ENCODE data around the gene PUM2. TPM values are rescaled to one million over a fixed set of nuclear protein-coding genes. Genes with fewer than 3 reads are reported as not detected.
"Not testable (repeated sequence)": the region's sequence is repeated elsewhere in the genome, so short reads cannot be mapped to it uniquely, and the experiment has no call there.

PUM2 gene
- total and polyA plus RNA-seq, 4 donors, result 27.4 to 145 (median 51.0) TPM

GRCh38 chr2:20235655-20236305, 114.9 kb downstream of the PUM2 start:
- Histone ChIP-seq H3K27ac (ENCODE audit: low read depth in 1 of 2, low read length in 1 of 2) (no peak overlapping the region), H3K9ac (ENCODE audit: insufficient read depth in 1 of 2, low read length in 2 of 2) (no peak overlapping the region), H3K36me3 (ENCODE audit: control insufficient read depth in 4 of 4, insufficient read depth in 4 of 4, low read length in 4 of 4) (no peaks in the 10 kb centered on the region), H3K27me3 (ENCODE audit: control insufficient read depth in 3 of 3, insufficient read depth in 3 of 3, low read length in 2 of 3) (no peaks in the 10 kb centered on the region), H3K4me3 (no peak overlapping the region), H3K9me3 (ENCODE audit: control insufficient read depth in 4 of 4, insufficient read depth in 3 of 4, low read length in 3 of 4) (peaks cover 0 to 1% (median 0%) of the 10 kb centered on the region in 4 donors), H3K4me1 (ENCODE audit: control insufficient read depth in 5 of 5, insufficient read depth in 5 of 5, low read length in 5 of 5) (peaks cover 0 to 10% (median 0%) of the 10 kb centered on the region in 5 donors)
- DNase-seq, result no peak
- 74 to 81% methylated on average over 10 of the region's 10 CpGs for WGBS, 2 donors
- TF ChIP-seq, protein P1, sequence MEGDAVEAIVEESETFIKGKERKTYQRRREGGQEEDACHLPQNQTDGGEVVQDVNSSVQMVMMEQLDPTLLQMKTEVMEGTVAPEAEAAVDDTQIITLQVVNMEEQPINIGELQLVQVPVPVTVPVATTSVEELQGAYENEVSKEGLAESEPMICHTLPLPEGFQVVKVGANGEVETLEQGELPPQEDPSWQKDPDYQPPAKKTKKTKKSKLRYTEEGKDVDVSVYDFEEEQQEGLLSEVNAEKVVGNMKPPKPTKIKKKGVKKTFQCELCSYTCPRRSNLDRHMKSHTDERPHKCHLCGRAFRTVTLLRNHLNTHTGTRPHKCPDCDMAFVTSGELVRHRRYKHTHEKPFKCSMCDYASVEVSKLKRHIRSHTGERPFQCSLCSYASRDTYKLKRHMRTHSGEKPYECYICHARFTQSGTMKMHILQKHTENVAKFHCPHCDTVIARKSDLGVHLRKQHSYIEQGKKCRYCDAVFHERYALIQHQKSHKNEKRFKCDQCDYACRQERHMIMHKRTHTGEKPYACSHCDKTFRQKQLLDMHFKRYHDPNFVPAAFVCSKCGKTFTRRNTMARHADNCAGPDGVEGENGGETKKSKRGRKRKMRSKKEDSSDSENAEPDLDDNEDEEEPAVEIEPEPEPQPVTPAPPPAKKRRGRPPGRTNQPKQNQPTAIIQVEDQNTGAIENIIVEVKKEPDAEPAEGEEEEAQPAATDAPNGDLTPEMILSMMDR (IDR thresholded peaks at IDR 0.05; ENCODE audit: control extremely low read depth, extremely low read depth), result no peak
- ATAC-seq (ENCODE audit: insufficient read depth, low FRiP score), result peak; percentile 54

DNA sequence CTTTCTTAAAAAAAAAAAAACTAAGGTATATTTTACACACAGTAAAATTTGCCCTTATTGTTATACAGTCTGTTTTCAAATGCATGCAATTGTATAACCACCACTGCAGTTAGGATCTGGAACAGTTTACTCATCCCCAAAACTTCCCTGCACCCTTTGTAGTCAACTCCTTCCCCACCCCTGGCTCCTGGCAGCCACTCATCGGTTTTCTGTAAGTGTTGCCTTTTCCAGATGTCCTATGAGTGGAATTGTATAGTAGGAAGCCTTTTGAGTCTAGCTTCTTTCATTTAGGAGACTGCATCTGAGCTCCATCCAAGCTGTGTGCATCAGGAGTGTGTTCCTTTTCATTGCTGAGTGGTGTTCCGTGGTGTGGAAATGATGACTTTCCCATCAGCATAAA, 116.0 kb downstream of the PUM2 start:
- H3K36me3 ChIP-seq (ENCODE audit: control insufficient read depth in 4 of 4, insufficient read depth in 4 of 4, low read length in 4 of 4); DNase-seq; H3K4me3 ChIP-seq; ATAC-seq (ENCODE audit: insufficient read depth, low FRiP score); H3K27ac ChIP-seq (ENCODE audit: low read depth in 1 of 2, low read length in 1 of 2); H3K9ac ChIP-seq (ENCODE audit: insufficient read depth in 1 of 2, low read length in 2 of 2); H3K9me3 ChIP-seq (ENCODE audit: control insufficient read depth in 4 of 4, insufficient read depth in 3 of 4, low read length in 3 of 4); H3K27me3 ChIP-seq (ENCODE audit: control insufficient read depth in 3 of 3, insufficient read depth in 3 of 3, low read length in 2 of 3): not testable (repeated sequence)
- peaks cover 0 to 10% (median 0%) of the 10 kb centered on the region in 5 donors for H3K4me1 ChIP-seq (ENCODE audit: control insufficient read depth in 5 of 5, insufficient read depth in 5 of 5, low read length in 5 of 5)
- 79 to 80% methylated on average over 2 of the region's 2 CpGs for WGBS, 2 donors

DNA sequence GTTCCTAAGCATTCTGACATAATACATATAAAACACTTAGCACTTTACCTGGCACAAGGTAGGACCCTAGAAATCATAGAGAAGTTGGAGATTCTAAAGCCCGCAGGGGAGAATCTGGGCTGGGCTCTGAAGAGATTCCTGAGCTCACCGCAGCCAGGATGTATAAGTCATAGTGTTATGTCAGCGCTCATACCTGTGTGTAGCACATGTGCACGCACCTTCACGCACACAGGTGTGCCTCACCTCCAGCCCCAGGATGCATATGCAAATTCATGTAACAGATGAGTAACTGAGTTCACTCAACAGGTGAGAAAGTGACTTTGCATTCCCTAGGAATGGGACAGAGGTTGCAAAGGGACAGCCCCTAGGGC, 117.8 kb downstream of the PUM2 start:
- DNase-seq, result no peak
- no peak overlapping the region for H3K9ac ChIP-seq (ENCODE audit: insufficient read depth in 1 of 2, low read length in 2 of 2)

DNA sequence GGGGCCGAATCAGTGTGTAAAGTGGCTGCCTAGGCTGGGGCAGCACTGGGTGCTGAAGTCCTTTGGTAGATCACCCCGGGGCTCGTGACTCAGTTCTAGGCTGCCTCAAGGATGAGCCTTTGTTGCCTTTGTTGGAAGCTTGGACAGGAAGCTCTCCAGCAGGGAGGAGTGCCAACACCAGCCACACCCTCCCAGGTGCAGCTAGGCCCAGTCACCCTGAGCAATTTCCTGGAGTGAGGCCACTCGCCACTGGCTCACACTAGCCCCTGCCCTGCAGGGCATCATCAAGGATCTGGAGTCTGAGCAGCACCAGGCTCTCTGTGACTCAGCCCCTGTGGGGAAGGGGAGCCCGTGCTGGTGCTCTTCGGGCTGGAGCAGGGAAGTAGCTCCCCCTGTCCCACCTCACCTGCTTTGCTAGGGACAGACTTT, 119.0 kb downstream of the PUM2 start:
- ATAC-seq (ENCODE audit: insufficient read depth, low FRiP score) (peak; percentile 66), DNase-seq (no peak)
- Histone ChIP-seq H3K36me3 (ENCODE audit: control insufficient read depth in 4 of 4, insufficient read depth in 4 of 4, low read length in 4 of 4) (no peaks in the 10 kb centered on the region), H3K27me3 (ENCODE audit: control insufficient read depth in 3 of 3, insufficient read depth in 3 of 3, low read length in 2 of 3) (no peaks in the 10 kb centered on the region), H3K27ac (ENCODE audit: low read depth in 1 of 2, low read length in 1 of 2) (peak overlapping the region in 1 of 2 donors; percentile 52), H3K9me3 (ENCODE audit: control insufficient read depth in 4 of 4, insufficient read depth in 3 of 4, low read length in 3 of 4) (no peaks in the 10 kb centered on the region), H3K9ac (ENCODE audit: insufficient read depth in 1 of 2, low read length in 2 of 2) (no peak overlapping the region), H3K4me3 (no peak overlapping the region), H3K4me1 (ENCODE audit: control insufficient read depth in 5 of 5, insufficient read depth in 5 of 5, low read length in 5 of 5) (peaks cover 0 to 10% (median 0%) of the 10 kb centered on the region in 5 donors)
- WGBS, 2 donors, result 61 to 77% methylated on average over 6 of the region's 6 CpGs
- TF ChIP-seq, protein P1 (IDR thresholded peaks at IDR 0.05; ENCODE audit: control extremely low read depth, extremely low read depth), result no peak

More for the DNA sequence above, 117.8 kb downstream of the PUM2 start:
- TF ChIP-seq, protein P1 (IDR thresholded peaks at IDR 0.05; ENCODE audit: control extremely low read depth, extremely low read depth), result no peak
- ATAC-seq (ENCODE audit: insufficient read depth, low FRiP score), result peak; percentile 42
- Histone ChIP-seq H3K36me3 (ENCODE audit: control insufficient read depth in 4 of 4, insufficient read depth in 4 of 4, low read length in 4 of 4) (no peaks in the 10 kb centered on the region), H3K27ac (ENCODE audit: low read depth in 1 of 2, low read length in 1 of 2) (peak overlapping the region in 1 of 2 donors; percentile 81), H3K9me3 (ENCODE audit: control insufficient read depth in 4 of 4, insufficient read depth in 3 of 4, low read length in 3 of 4) (no peaks in the 10 kb centered on the region), H3K27me3 (ENCODE audit: control insufficient read depth in 3 of 3, insufficient read depth in 3 of 3, low read length in 2 of 3) (no peaks in the 10 kb centered on the region), H3K4me3 (no peak overlapping the region), H3K4me1 (ENCODE audit: control insufficient read depth in 5 of 5, insufficient read depth in 5 of 5, low read length in 5 of 5) (peaks cover 0 to 10% (median 0%) of the 10 kb centered on the region in 5 donors)
- 79 to 93% methylated on average over 5 of the region's 5 CpGs for WGBS, 2 donors

Measured in lung (tissue), 12 donors.